Mesenteric fat pad (tissue), 1 donor: Measurements from ENCODE around the gene MRPL52. TPM values are rescaled to one million over a fixed set of nuclear protein-coding genes. Genes with fewer than 3 reads are reported as not detected.

Experiments used
- DNase-seq: peaks from one replicate; pipeline ENCODE4 v3.0.0-alpha.2; 2020; ENCODE audit warnings: low spot score
- total RNA-seq: library from RNA; stranded (reverse); fragmentation: NEBNext Ultra II Directional; extraction: Animal tissue kit (Norgen Biotek cat#: 25700); gene quantifications from one replicate; pipeline ENCODE4 v1.2.1, GENCODE V29; 2021
- donor health status: DM: yes; HTN: yes; CAD: no.

MRPL52 gene
- total RNA-seq, 1 donor from 2014 or later = 54.0 TPM

DNA sequence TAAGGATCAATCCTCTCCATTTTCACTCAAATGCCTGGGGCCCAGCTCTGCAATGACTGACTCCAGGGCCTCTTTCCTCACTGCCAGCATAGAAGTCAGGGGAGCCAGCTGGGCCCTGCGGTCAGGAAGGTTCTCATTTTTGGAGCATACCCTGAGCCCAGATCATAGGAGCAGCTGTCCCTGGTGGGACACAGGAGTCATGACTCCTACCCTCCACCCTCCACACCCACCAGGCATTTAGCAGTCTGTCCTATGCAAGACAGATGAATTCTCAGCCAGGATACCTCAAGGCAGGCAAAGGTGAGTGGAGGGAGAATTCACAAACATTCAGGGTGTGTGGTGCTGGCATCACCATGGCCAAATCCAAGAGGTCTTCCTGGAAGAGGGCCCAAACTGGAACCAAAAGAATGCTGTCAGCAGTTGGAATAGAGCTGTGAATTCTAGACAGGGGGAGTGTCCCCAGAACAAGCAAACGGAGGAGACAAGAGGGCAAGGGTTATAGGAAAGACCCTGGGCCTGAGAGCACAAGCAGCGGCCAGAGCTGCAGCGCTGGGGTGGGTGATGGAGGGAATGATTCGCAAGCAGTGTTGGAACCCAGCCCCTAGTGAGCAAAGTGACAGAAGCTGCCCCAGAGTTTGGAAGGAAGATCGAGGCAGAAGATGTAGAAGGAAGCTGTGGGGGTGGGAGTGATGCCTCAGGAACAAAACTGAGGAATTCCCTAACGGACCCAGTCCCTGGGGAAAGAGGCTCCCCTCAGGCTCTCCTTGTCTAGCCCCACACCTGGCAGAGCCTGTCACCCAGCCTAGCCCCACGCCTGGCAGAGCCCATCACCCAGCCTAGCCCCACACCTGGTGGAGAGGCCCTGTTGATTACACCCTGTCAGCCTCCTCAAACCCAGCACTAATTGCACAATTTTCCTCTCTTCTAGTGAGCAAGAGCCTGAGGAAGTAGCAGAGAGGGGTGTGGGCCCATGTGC, 48.9 kb downstream of the MRPL52 start:
- DNase-seq = no peak

DNA sequence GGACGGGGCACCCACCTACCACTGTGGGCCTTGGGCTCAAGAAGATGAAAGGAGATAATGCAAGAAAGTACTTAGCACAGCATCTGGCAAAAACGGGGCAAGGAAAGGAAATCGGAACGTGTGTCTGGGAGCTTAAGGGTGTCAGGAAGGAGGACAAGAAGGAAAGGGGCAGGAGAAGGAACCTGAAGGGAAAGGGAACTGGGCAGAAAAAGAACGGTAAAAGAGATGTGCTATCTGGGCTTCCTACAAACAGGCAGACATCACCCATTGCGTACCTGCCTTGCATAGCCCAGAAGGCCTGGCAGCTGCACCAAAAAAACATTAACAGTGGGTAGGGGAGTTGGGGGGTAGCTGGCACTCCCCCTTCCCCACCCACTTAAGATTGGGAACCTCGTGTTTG, 52.4 kb downstream of the MRPL52 start:
- no peak for DNase-seq

DNA sequence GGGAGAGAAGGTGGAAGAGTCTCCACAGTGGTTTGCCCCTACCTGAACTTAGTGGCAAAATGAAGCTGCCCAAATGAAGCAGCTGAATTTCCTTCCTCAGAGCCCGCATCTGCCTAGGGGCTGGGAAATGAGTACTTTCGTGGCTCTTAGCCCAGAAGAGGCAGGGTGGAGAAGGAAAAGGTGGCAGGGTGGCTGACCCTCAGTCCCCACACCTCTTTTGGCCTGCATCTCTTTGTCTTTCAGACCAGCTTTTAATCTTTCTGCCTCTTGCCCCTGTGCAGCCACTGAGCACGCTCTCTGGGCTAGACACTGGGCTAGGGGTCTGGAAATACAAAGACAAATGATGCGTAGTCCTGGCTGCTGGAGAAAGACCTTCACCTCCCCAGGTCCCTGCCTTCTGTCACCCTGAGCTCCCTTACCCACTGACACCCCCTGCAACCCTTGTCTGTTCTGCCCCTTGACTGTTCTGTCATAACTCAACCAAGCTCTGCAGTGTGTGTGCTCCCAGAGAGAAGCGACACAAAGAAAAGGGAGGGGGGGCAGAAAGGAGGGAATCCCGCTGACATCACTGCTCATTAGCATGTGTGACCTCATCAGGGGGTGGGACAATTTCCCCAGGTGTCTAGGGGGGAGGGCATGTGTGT, 53.0 kb downstream of the MRPL52 start:
- DNase-seq = no peak

DNA sequence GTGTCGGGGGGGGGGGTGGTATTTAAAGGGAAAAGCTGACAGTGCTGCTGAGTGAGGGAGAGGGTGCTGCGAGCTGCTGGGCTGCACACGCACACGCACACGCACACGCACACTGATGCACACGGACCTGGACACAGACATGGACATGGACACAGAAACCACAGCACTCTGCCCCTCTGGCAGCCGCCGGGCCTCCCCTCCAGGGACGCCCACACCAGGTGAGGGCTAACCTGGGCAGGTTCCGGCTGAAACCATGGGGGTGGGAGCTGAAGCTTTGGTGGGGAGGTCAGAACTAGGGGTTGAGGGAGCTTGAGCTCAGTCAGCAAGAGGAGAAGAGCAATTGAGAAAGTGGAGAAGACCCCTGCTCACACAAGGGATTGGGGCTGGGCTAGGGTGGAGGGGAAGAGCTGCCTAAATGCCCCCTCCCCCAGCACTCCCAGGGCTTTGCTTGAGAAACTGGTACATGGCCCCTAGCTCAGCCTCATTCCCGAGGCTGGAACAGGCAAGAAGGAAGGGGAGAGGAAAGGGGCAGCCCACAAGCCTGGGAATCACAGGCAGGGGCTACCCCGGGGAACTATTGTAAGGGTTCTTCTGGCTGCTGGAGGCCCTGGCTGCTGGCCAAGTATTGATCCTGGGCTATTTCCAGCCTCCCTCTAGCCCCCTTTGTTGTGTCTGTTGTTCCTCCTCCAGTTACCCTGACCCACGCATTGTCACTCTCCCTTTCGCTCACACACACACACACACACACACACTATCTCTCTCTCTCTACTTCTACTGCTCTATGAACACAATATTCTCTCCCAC, 53.7 kb downstream of the MRPL52 start, which contains the start of gene REM2:
Gene REM2 (plus strand): TSS at position 50 of the 804 bp plus-strand sequence. CDS start 66 bp downstream, at position 116.
- DNase-seq = no peak

DNA sequence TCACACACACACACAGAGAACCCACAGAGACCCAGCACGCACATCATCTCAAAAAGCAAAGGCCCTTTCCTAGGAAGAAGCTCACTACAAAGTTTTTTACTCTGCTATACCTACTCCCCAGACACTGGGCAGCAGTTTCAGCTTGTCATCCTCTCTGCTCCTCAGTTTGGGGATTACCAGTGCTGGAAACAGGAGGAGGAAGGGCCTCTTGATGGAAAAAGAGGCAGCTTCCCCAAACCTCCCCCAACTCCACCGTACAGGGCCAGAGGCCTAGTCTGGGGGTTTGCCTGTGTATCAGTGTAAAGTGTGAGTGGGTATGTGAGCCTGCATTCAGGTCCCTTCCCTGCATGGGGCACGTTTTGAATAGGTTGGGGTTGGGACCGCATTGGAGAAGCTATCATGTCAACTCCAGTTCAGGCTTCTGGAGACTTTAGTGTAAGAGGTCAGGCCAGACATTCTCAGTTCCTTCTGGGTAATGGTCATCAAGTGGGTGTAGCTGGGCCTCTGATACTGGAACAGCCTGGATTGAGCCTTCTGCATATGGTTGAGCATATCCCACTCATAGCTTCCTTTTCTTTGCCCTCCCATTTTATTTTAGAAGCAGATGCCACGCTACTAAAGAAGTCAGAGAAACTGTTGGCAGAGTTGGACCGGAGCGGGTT, 54.5 kb downstream of the MRPL52 start:
- no peak for DNase-seq

Other genes starting within 250 kb of the MRPL52 start
- gene DAD1, start 240.7 kb upstream of the MRPL52 start, total RNA-seq = 180 TPM
- gene ABHD4, start 231.6 kb upstream of the MRPL52 start, total RNA-seq = 36.5 TPM
- gene OR6J1, start 185.5 kb upstream of the MRPL52 start, total RNA-seq = not detected
- gene OXA1L, start 63.2 kb upstream of the MRPL52 start, total RNA-seq = 77.7 TPM
- gene SLC7A7, start 14.5 kb upstream of the MRPL52 start, total RNA-seq = 25.5 TPM
- gene MMP14, start 6.7 kb downstream of the MRPL52 start, total RNA-seq = 273 TPM
- 113 TPM for gene LRP10, start 41.9 kb downstream of the MRPL52 start, total RNA-seq
- 0.39 TPM for gene REM2, start 53.3 kb downstream of the MRPL52 start, total RNA-seq
- gene RBM23, start 89.3 kb downstream of the MRPL52 start, total RNA-seq = 53.8 TPM
- gene PRMT5, start 99.5 kb downstream of the MRPL52 start, total RNA-seq = 54.8 TPM
- gene HAUS4, start 127.2 kb downstream of the MRPL52 start, total RNA-seq = 20.8 TPM
- 6.0 TPM for gene AJUBA, start 152.7 kb downstream of the MRPL52 start, total RNA-seq
- 4.9 TPM for gene C14orf93, start 180.3 kb downstream of the MRPL52 start, total RNA-seq
- gene PSMB5, start 205.0 kb downstream of the MRPL52 start, total RNA-seq = 113 TPM
- not detected for gene PSMB11, start 212.3 kb downstream of the MRPL52 start, total RNA-seq
- 2.4 TPM for gene CDH24, start 227.6 kb downstream of the MRPL52 start, total RNA-seq